Measurements from ENCODE around the gene C11orf71.

Gene C11orf71

DNA sequence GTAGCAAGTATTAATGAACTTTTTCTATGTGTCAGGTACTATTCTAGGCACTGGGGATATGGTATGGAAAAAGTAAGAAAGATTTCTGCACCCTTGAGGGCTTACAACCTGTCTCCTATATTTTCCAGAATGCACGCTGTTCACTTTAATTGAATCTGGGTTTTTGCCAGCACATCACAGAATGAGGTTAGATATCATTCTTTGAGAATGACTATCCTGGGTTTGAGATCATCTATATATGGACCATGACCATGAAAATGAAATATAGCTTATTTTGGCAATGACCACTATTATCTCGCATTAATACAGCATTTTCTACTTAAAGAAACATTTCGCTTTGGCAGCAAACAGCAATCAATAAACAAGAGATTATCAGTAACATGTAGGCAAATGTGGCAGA, 46.9 kb downstream of the C11orf71 start:
- DNase-seq, result no peak

DNA sequence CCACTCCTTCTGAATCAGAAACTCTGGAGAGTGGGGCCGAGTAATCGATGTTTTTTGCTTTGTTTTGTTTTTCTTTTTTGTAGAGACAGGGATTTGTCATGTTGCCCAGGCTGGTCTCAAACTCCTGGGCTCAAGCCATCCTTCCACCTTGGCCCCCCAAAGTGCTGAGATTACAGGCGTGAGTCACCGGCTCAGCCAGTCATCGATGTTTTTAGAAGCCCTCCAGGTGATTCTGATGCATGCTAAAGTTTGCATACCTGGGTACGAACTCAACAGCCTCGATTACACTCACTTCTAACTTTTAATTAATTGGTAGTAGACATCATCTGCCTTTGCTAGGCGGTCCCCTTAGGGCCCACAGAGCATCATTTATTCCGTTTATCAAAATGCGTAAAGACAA, 50.3 kb downstream of the C11orf71 start:
- DNase-seq, result no peak
